DOHH2 (cell line): Measurements from ENCODE around the gene HIVEP3.

Source experiments
- H3F3A ChIP-seq: fragments of 200-600 bp; sonication (generic), shearing (Covaris generic); 2 replicates; pipeline ENCODE4 v1.6.0; 2016; ENCODE audit warnings: antibody characterized with exemption, mild to moderate bottlenecking; ENCODE audit not compliant: control insufficient read depth, insufficient read depth
- H3K27ac ChIP-seq: fragments of 200-600 bp; sonication (generic); 2 replicates; pipeline ENCODE4 v1.5.1; 2014; ENCODE audit warnings: low read depth, mild to moderate bottlenecking, low read length, moderate library complexity
- H3K27me3 ChIP-seq: fragments of 200-600 bp; sonication (generic); 2 replicates; pipeline ENCODE4 v1.6.1; 2014; ENCODE audit warnings: mild to moderate bottlenecking, low read length, mixed read lengths; ENCODE audit not compliant: control insufficient read depth
- H3K36me3 ChIP-seq: fragments of 200-600 bp; sonication (generic); 2 replicates; pipeline ENCODE4 v1.6.1; 2014; ENCODE audit warnings: mild to moderate bottlenecking, low read length, moderate library complexity, mixed read lengths; ENCODE audit not compliant: control insufficient read depth
- H3K4me1 ChIP-seq: fragments of 200-600 bp; sonication (generic); 2 replicates; pipeline ENCODE4 v1.6.1; 2014; ENCODE audit warnings: mild to moderate bottlenecking, low read length, mixed read lengths; ENCODE audit not compliant: control insufficient read depth
- H3K4me2 ChIP-seq: fragments of 200-600 bp; sonication (generic); 2 replicates; pipeline ENCODE4 v1.6.0; 2014; ENCODE audit warnings: mild to moderate bottlenecking, low read length, moderate library complexity
- H3K4me3 ChIP-seq: fragments of 200-600 bp; sonication (generic); 2 replicates; pipeline ENCODE4 v1.5.1; 2014; ENCODE audit warnings: mild to moderate bottlenecking, low read length, mixed read lengths
- H3K79me2 ChIP-seq: fragments of 200-600 bp; sonication (generic); 2 replicates; pipeline ENCODE4 v1.6.1; 2014; ENCODE audit warnings: mild to moderate bottlenecking, low read length, mixed read lengths; ENCODE audit not compliant: control insufficient read depth
- H3K9me2 ChIP-seq: fragments of 200-600 bp; sonication (generic); replicated peaks from 2 replicates; pipeline ENCODE4 v1.6.1; 2014; ENCODE audit warnings: mild to moderate bottlenecking, low read length, mixed read lengths; ENCODE audit not compliant: control insufficient read depth
- H3K9me3 ChIP-seq: fragments of 200-600 bp; sonication (generic); 2 replicates; pipeline ENCODE4 v1.6.1; 2014; ENCODE audit warnings: antibody characterized with exemption, low read length, mixed read lengths; ENCODE audit not compliant: control insufficient read depth, insufficient read depth
- H4K20me1 ChIP-seq: fragments of 200-600 bp; sonication (generic); 2 replicates; pipeline ENCODE4 v1.6.0; 2014; ENCODE audit warnings: low read depth, mild to moderate bottlenecking, antibody characterized with exemption, low read length, moderate library complexity; ENCODE audit not compliant: control insufficient read depth, insufficient read depth
- EZH2phosphoT487 ChIP-seq: fragments of 200-600 bp; sonication (generic); IDR thresholded peaks from 2 replicates; pipeline ENCODE4 v1.6.1; 2017; ENCODE audit warnings: borderline replicate concordance, mild to moderate bottlenecking, antibody characterized with exemption, low read length, moderate library complexity, mixed read lengths
- TF ChIP-seq, protein P1 (sequence below): fragments of 200-600 bp; sonication (generic); IDR thresholded peaks from one replicate; pipeline ENCODE4 v1.5.1; 2014; ENCODE audit warnings: antibody characterized with exemption, mild to moderate bottlenecking, low read depth, low read length; ENCODE audit not compliant: poor library complexity, severe bottlenecking

The HIVEP3 gene

DNA sequence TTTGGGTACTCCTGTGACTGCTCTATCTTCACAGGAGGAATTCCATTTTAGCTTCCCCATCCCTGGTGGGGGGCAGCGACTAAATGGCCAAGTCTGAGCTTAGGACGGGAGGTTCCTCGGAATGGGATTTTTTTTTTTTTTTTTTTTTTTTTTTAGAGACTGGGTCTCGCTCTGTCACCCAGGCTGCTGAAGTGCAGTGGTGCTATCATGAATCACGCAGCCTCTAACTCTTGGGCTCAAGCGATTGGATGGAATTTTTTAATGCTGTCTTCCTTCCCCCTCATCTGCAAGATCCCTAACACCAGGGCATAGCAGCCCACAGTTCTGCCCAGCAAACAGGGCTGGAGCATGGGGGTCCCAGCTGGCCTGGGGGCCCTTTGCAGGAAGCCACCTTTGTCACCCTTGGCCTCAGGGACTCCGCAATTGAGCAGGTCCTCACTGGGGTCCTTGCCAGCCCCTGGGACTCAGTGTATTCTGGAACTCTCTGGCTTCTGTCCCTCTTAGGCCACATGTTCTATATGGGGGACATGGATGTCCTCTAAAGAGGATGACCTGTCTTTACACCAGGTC lies 421.2 kb downstream of the HIVEP3 start:
- Histone ChIP-seq H3K27ac (no peak overlapping the region), H3K36me3 (no peaks in the 10 kb centered on the region), H3K4me2 (no peak overlapping the region), H3K27me3 (peaks cover 5% of the 10 kb centered on the region), H3F3A (no peaks in the 10 kb centered on the region), H3K79me2 (no peaks in the 10 kb centered on the region), H4K20me1 (no peaks in the 10 kb centered on the region), H3K9me3 (no peaks in the 10 kb centered on the region), H3K4me3 (no peak overlapping the region), H3K4me1 (no peaks in the 10 kb centered on the region), H3K9me2 (no peaks in the 10 kb centered on the region)
- no peak for TF ChIP-seq EZH2phosphoT487
- TF ChIP-seq, protein P1, sequence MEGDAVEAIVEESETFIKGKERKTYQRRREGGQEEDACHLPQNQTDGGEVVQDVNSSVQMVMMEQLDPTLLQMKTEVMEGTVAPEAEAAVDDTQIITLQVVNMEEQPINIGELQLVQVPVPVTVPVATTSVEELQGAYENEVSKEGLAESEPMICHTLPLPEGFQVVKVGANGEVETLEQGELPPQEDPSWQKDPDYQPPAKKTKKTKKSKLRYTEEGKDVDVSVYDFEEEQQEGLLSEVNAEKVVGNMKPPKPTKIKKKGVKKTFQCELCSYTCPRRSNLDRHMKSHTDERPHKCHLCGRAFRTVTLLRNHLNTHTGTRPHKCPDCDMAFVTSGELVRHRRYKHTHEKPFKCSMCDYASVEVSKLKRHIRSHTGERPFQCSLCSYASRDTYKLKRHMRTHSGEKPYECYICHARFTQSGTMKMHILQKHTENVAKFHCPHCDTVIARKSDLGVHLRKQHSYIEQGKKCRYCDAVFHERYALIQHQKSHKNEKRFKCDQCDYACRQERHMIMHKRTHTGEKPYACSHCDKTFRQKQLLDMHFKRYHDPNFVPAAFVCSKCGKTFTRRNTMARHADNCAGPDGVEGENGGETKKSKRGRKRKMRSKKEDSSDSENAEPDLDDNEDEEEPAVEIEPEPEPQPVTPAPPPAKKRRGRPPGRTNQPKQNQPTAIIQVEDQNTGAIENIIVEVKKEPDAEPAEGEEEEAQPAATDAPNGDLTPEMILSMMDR = no peak

DNA sequence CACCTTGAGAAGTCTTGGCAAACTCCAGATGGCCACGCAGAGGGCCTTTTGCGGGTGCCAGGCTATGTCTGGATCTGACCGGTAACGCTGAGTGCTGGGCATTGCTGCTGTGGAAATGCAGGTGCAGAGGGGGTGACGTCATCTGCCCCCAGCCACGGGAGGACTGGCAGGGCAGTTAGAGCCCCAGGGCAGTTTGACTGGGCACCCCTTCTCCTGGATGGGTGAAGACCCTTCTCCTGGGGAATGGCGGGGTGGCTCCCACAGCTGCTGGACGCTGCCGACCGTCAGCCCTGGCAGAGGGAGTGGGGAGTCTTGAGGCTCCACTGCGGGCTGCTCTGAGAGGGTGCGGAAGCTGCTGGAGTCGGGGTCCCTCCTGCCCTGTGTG lies 421.7 kb downstream of the HIVEP3 start:
- no peaks in the 10 kb centered on the region for H3K9me2 ChIP-seq
- no peaks in the 10 kb centered on the region for H3K36me3 ChIP-seq
- H3K27me3 ChIP-seq = peaks cover 5% of the 10 kb centered on the region
- H3K79me2 ChIP-seq = no peaks in the 10 kb centered on the region
- TF ChIP-seq, protein P1 = no peak
- TF ChIP-seq EZH2phosphoT487 = no peak
- no peak overlapping the region for H3K27ac ChIP-seq
- H3K9me3 ChIP-seq = no peaks in the 10 kb centered on the region
- H3K4me1 ChIP-seq = no peaks in the 10 kb centered on the region
- no peaks in the 10 kb centered on the region for H4K20me1 ChIP-seq
- no peak overlapping the region for H3K4me2 ChIP-seq
- no peak overlapping the region for H3K4me3 ChIP-seq
- no peaks in the 10 kb centered on the region for H3F3A ChIP-seq

DNA sequence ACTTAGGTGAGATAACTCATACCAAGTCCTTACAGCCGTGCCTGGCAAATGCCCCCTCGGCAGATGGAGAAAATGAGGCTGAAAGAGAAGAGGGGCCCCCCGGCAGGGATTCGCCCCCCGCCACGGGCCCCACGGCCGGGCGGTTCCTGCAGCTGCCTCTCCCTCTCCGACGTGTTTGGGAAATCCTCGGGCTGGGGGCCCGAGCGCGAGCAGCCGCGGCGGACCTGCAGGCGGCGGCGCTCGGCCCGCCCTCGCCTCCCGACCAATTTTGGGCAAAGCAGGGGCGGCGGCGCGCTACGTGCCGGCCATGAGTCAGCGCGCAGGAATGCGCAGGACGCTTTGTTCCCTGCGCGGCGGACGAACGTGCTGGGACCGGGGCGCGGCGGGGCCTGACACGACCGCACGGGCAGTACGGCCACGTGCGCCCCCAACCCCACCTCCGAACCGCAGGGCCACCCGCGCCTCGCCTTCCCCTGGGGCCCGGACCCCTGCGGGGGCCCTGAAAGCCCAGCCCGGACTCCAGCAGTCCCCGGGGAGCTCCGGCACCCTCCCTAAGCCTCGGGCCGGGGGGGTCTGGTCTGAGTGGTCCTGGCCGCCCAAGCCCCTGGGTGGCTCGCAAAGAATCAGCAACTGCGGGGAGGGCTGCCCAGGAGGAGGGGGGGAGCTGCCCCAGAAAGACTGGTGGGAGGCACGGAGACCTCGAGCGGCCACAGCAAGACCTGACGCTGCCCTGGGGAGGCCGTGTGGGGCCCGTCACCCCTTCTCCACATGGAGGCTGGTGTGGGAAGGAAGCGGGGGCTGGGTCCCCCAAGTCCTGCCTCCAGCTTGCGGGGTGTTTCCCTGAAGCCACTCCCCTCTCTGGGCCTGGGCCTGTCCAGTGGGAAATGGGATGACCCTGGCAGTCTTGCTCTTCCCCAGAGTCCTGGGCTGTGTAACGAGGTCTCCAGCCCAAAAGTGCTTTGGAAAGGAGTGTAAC lies 422.4 kb downstream of the HIVEP3 start:
- H3F3A ChIP-seq = no peaks in the 10 kb centered on the region
- no peaks in the 10 kb centered on the region for H3K9me3 ChIP-seq
- no peak for TF ChIP-seq EZH2phosphoT487
- TF ChIP-seq, protein P1 = no peak
- no peaks in the 10 kb centered on the region for H4K20me1 ChIP-seq
- H3K4me1 ChIP-seq = no peaks in the 10 kb centered on the region
- H3K27me3 ChIP-seq = peaks cover 5% of the 10 kb centered on the region
- H3K27ac ChIP-seq = no peak overlapping the region
- no peaks in the 10 kb centered on the region for H3K9me2 ChIP-seq
- H3K4me3 ChIP-seq = no peak overlapping the region
- H3K79me2 ChIP-seq = no peaks in the 10 kb centered on the region
- H3K4me2 ChIP-seq = no peak overlapping the region
- H3K36me3 ChIP-seq = no peaks in the 10 kb centered on the region
